BLaER1 (cell line): Measurements from ENCODE around the gene C6orf163.

Experiments used
- H3K27ac ChIP-seq: shearing (Covaris generic); formaldehyde crosslinking; 2 replicates; pipeline ENCODE4 v1.8.1; 2022
- H3K27me3 ChIP-seq: shearing (Covaris generic); formaldehyde crosslinking; 2 replicates; pipeline ENCODE4 v1.8.1; 2022
- H3K36me3 ChIP-seq: shearing (Covaris generic); formaldehyde crosslinking; 2 replicates; pipeline ENCODE4 v1.8.1; 2022
- H3K4me1 ChIP-seq: shearing (Covaris generic); formaldehyde crosslinking; 2 replicates; pipeline ENCODE4 v1.8.1; 2022
- H3K4me2 ChIP-seq: shearing (Covaris generic); formaldehyde crosslinking; 2 replicates; pipeline ENCODE4 v1.8.1; 2022
- H3K4me3 ChIP-seq: shearing (Covaris generic); formaldehyde crosslinking; 2 replicates; pipeline ENCODE4 v1.8.1; 2022
- H3K9ac ChIP-seq: shearing (Covaris generic); formaldehyde crosslinking; 2 replicates; pipeline ENCODE4 v1.8.1; 2022
- H3K9me3 ChIP-seq: shearing (Covaris generic); formaldehyde crosslinking; 2 replicates; pipeline ENCODE4 v1.8.1; 2022
- H4K20me1 ChIP-seq: shearing (Covaris generic); formaldehyde crosslinking; 2 replicates; pipeline ENCODE4 v1.8.1; 2022
- Cebpa-rat ChIP-seq: shearing (Covaris generic); IDR thresholded peaks from 2 replicates; pipeline ENCODE4 v1.8.1; 2022

The C6orf163 gene

DNA sequence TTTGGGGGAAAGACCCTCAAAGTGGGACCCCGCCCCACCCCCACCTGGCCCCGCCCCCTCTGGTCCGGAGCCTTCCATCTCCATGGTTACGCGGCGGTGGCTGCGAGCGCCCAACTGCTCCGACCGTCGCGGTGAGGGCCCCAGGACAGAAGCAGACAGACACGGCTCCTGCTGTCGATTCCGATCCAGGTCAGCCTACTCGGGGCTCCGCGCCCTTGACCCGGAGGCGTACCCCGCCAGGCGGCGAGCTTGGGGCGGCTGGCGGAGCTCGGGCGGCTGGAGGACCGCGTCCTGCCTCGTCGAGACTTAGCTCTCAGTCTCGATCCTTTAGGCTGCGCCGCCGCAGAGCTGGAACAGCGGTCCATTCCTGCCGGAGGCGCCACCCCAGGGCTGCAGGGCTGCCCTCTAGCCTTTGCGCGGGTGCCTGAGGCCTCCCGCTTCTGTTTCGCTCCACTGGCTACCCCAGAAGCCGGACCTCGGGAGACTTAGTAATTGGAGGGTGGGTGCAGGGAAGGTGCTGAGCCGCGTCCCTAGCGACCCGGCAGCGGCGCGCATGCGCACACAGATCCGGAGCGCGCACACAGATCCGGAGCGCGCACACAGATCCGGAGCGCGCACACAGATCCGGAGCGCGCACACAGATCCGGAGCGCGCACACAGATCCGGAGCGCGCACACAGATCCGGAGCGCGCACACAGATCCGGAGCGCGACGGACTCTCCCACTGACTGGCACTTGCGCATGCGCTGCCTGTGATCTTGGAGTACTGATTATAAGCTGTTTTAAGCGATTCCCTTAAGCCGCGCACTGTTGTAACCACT is 63.5 kb downstream of the C6orf163 start, which contains the start of gene CFAP206:
CFAP206 (plus strand) TSS at position 72 of the 820 bp plus-strand sequence. CDS start 1,868 bp downstream, outside the sequence.
- no peak for TF ChIP-seq Cebpa-rat
- Histone ChIP-seq H3K27ac (no peak within 1 kb of the TSS), H3K9ac (no peak within 1 kb of the TSS; the same call in 1 of the 2 replicates), H3K4me1 (no peaks in the 10 kb centered on the region), H3K9me3 (no peaks in the 10 kb centered on the region), H3K27me3 (no peaks in the 10 kb centered on the region), H3K4me2 (peak within 1 kb of the TSS; percentile 60), H3K4me3 (peak within 1 kb of the TSS; percentile 71), H4K20me1 (no peaks in the 10 kb centered on the region), H3K36me3 (no peaks in the 10 kb centered on the region)

GRCh38 chr6:87408721-87409155 is 64.1 kb downstream of the C6orf163 start:
- Histone ChIP-seq H3K27ac (no peak overlapping the region), H3K4me1 (no peaks in the 10 kb centered on the region), H3K9ac (no peak overlapping the region), H3K9me3 (no peaks in the 10 kb centered on the region), H3K4me2 (peak overlapping the region; percentile 55), H3K27me3 (no peaks in the 10 kb centered on the region), H3K36me3 (no peaks in the 10 kb centered on the region), H3K4me3 (peak overlapping the region; percentile 71), H4K20me1 (no peaks in the 10 kb centered on the region)
- no peak for TF ChIP-seq Cebpa-rat
